BJ (cell line): Measurements from ENCODE around the gene SUCLA2. TPM values are rescaled to one million over a fixed set of nuclear protein-coding genes. Genes with fewer than 3 reads are reported as not detected.

Experiments used
- CTCF ChIA-PET: fragments of 350-600 bp; formaldehyde crosslinking; extraction: SDS; loops from one replicate; lab custom pipeline; 2021; ENCODE audit warnings: antibody characterized with exemption, inconsistent platforms; lab: Yijun Ruan, JAX
- POLR2A ChIA-PET: fragments of 300-600 bp; sonication (Branson Sonifier 250); formaldehyde crosslinking; extraction: SDS; loops from one replicate; lab custom pipeline; 2021; ENCODE audit warnings: antibody characterized with exemption; lab: Charles Lee
- DNase-seq: peaks from one replicate; pipeline ENCODE4 v3.0.0-alpha.2; 2011; ENCODE audit warnings: low read depth
- H3K27me3 ChIP-seq: 2 replicates; pipeline ENCODE4 v1.6.0; 2011; ENCODE audit warnings: low read length; ENCODE audit not compliant: control insufficient read depth, insufficient read depth
- H3K36me3 ChIP-seq: 2 replicates; pipeline ENCODE4 v1.5.1; 2011; ENCODE audit warnings: low read length; ENCODE audit not compliant: control insufficient read depth, insufficient read depth
- H3K4me3 ChIP-seq: 2 replicates; pipeline ENCODE4 v1.5.1; 2011; ENCODE audit warnings: low read depth, mild to moderate bottlenecking, control low read depth, low read length
- CTCF ChIP-seq: IDR thresholded peaks from 2 replicates; pipeline ENCODE4 v1.5.1; 2011; ENCODE audit warnings: low read depth, mild to moderate bottlenecking, control low read depth, inconsistent platforms, low read length, moderate library complexity; ENCODE audit not compliant: insufficient read depth
- polyA plus RNA-seq: library from polyadenylated mRNA; depleted of rRNA; stranded (reverse); fragments of >200 nt; gene quantifications from 2 replicates; pipeline ENCODE4 v1.2.3, GENCODE V29; 2011

SUCLA2 gene
- polyA plus RNA-seq, 1 experiment, result 19.1 TPM

GRCh38 chr13:47904891-47905290, 96.2 kb downstream of the SUCLA2 start:
- ChIA-PET POLR2A (no interaction called here), CTCF (no interaction called here)
- H3K27me3 ChIP-seq, result no peaks in the 10 kb centered on the region
- no peak for TF ChIP-seq CTCF
- no peak for DNase-seq
- H3K36me3 ChIP-seq, result no peaks in the 10 kb centered on the region
- H3K4me3 ChIP-seq, result no peak overlapping the region

GRCh38 chr13:47904241-47904640, 96.8 kb downstream of the SUCLA2 start:
- H3K36me3 ChIP-seq, result no peaks in the 10 kb centered on the region
- no peak overlapping the region for H3K4me3 ChIP-seq
- ChIA-PET CTCF (no interaction called here), POLR2A (no interaction called here)
- DNase-seq, result no peak
- no peaks in the 10 kb centered on the region for H3K27me3 ChIP-seq
- no peak for TF ChIP-seq CTCF

- H3K4me3 ChIP-seq, result no peak overlapping the region
- no peak for TF ChIP-seq CTCF
- no peaks in the 10 kb centered on the region for H3K36me3 ChIP-seq
- H3K27me3 ChIP-seq, result no peaks in the 10 kb centered on the region
- DNase-seq, result peak; percentile 31
- ChIA-PET CTCF (no interaction called here), POLR2A (no interaction called here)
Measured at GRCh38 chr13:47903836-47904235, 97.2 kb downstream of the SUCLA2 start.

- ChIA-PET CTCF (no interaction called here), POLR2A (no interaction called here)
- peak; percentile 26 for DNase-seq
- no peaks in the 10 kb centered on the region for H3K36me3 ChIP-seq
- no peak overlapping the region for H3K4me3 ChIP-seq
- H3K27me3 ChIP-seq, result no peaks in the 10 kb centered on the region
- TF ChIP-seq CTCF, result no peak
Measured at GRCh38 chr13:47901441-47901840, 99.6 kb downstream of the SUCLA2 start.

GRCh38 chr13:47898080-47898479, 103.0 kb downstream of the SUCLA2 start:
- Histone ChIP-seq H3K36me3 (no peaks in the 10 kb centered on the region), H3K4me3 (no peak overlapping the region), H3K27me3 (no peaks in the 10 kb centered on the region)
- TF ChIP-seq CTCF, result no peak
- DNase-seq, result no peak
- ChIA-PET CTCF (interaction anchor here (1.5 kb wide), 1 partner anchor 9 kb away, joined by 4 read pairs; no protein-coding TSS in a partner anchor), POLR2A (no interaction called here)
